ENCODE results near the gene ZFAND3.

ZFAND3 gene

GRCh38 chr6:37785002-37785662 is 34.4 kb upstream of the ZFAND3 start:
- Histone ChIP-seq H3K4me3 (ENCODE audit: low read length) (peak overlapping the region; percentile 77; the same call in 1 of the 2 replicates), H3K9ac (ENCODE audit: low read depth, low read length) (no peak overlapping the region), H3K4me1 (ENCODE audit: insufficient read depth, low read length) (peaks cover 17% of the 10 kb centered on the region; the same call in 1 of the 2 replicates), H3K36me3 (ENCODE audit: insufficient read depth, low read depth, low read length) (no peaks in the 10 kb centered on the region), H3K27ac (ENCODE audit: low read length) (no peak overlapping the region), H3K9me3 (ENCODE audit: insufficient read depth, low read depth, low read length) (no peaks in the 10 kb centered on the region), H3K27me3 (ENCODE audit: insufficient read depth, low read length) (peaks cover 21% of the 10 kb centered on the region)

GRCh38 chr6:37785663-37786270 is 33.8 kb upstream of the ZFAND3 start:
- Histone ChIP-seq H3K9me3 (ENCODE audit: insufficient read depth, low read depth, low read length) (no peaks in the 10 kb centered on the region), H3K36me3 (ENCODE audit: insufficient read depth, low read depth, low read length) (no peaks in the 10 kb centered on the region), H3K27me3 (ENCODE audit: insufficient read depth, low read length) (peaks cover 21% of the 10 kb centered on the region), H3K4me3 (ENCODE audit: low read length) (no peak overlapping the region), H3K27ac (ENCODE audit: low read length) (no peak overlapping the region), H3K9ac (ENCODE audit: low read depth, low read length) (no peak overlapping the region), H3K4me1 (ENCODE audit: insufficient read depth, low read length) (peaks cover 20% of the 10 kb centered on the region; the same call in 1 of the 2 replicates)

- H3K27ac ChIP-seq (ENCODE audit: low read length) = no peak overlapping the region
- no peaks in the 10 kb centered on the region for H3K9me3 ChIP-seq (ENCODE audit: insufficient read depth, low read depth, low read length)
Observed at GRCh38 chr6:37787216-37787615, 32.3 kb upstream of the ZFAND3 start.

GRCh38 chr6:37788259-37788658 is 31.3 kb upstream of the ZFAND3 start:
- Histone ChIP-seq H3K4me1 (ENCODE audit: insufficient read depth, low read length) (peaks cover 19% of the 10 kb centered on the region; the same call in 1 of the 2 replicates), H3K9ac (ENCODE audit: low read depth, low read length) (no peak overlapping the region), H3K4me3 (ENCODE audit: low read length) (no peak overlapping the region)

More at GRCh38 chr6:37787216-37787615, 32.3 kb upstream of the ZFAND3 start:
- Histone ChIP-seq H3K4me1 (ENCODE audit: insufficient read depth, low read length) (peaks cover 23% of the 10 kb centered on the region; the same call in 1 of the 2 replicates), H3K27me3 (ENCODE audit: insufficient read depth, low read length) (peaks cover 21% of the 10 kb centered on the region), H3K4me3 (ENCODE audit: low read length) (no peak overlapping the region), H3K36me3 (ENCODE audit: insufficient read depth, low read depth, low read length) (no peaks in the 10 kb centered on the region), H3K9ac (ENCODE audit: low read depth, low read length) (no peak overlapping the region)

GRCh38 chr6:37791156-37791919 is 28.2 kb upstream of the ZFAND3 start:
- Histone ChIP-seq H3K9ac (ENCODE audit: low read depth, low read length) (no peak overlapping the region), H3K27me3 (ENCODE audit: insufficient read depth, low read length) (no peaks in the 10 kb centered on the region), H3K36me3 (ENCODE audit: insufficient read depth, low read depth, low read length) (no peaks in the 10 kb centered on the region), H3K4me1 (ENCODE audit: insufficient read depth, low read length) (peaks cover 6% of the 10 kb centered on the region; the same call in 1 of the 2 replicates), H3K4me3 (ENCODE audit: low read length) (peak overlapping the region; percentile 4; the same call in 1 of the 2 replicates), H3K27ac (ENCODE audit: low read length) (no peak overlapping the region), H3K9me3 (ENCODE audit: insufficient read depth, low read depth, low read length) (no peaks in the 10 kb centered on the region)

More at GRCh38 chr6:37788259-37788658, 31.3 kb upstream of the ZFAND3 start:
- H3K9me3 ChIP-seq (ENCODE audit: insufficient read depth, low read depth, low read length) = no peaks in the 10 kb centered on the region
- H3K36me3 ChIP-seq (ENCODE audit: insufficient read depth, low read depth, low read length) = no peaks in the 10 kb centered on the region
- no peak overlapping the region for H3K27ac ChIP-seq (ENCODE audit: low read length)
- peaks cover 21% of the 10 kb centered on the region for H3K27me3 ChIP-seq (ENCODE audit: insufficient read depth, low read length)

GRCh38 chr6:37792457-37793033 is 27.0 kb upstream of the ZFAND3 start:
- H3K27me3 ChIP-seq (ENCODE audit: insufficient read depth, low read length) = no peaks in the 10 kb centered on the region
- peaks cover 6% of the 10 kb centered on the region; the same call in 1 of the 2 replicates for H3K4me1 ChIP-seq (ENCODE audit: insufficient read depth, low read length)
- no peak overlapping the region for H3K9ac ChIP-seq (ENCODE audit: low read depth, low read length)
- no peaks in the 10 kb centered on the region for H3K36me3 ChIP-seq (ENCODE audit: insufficient read depth, low read depth, low read length)
- no peak overlapping the region for H3K4me3 ChIP-seq (ENCODE audit: low read length)
- H3K9me3 ChIP-seq (ENCODE audit: insufficient read depth, low read depth, low read length) = no peaks in the 10 kb centered on the region
- H3K27ac ChIP-seq (ENCODE audit: low read length) = no peak overlapping the region

- Histone ChIP-seq H3K4me3 (ENCODE audit: low read length) (no peak overlapping the region), H3K27me3 (ENCODE audit: insufficient read depth, low read length) (no peaks in the 10 kb centered on the region), H3K9me3 (ENCODE audit: insufficient read depth, low read depth, low read length) (no peaks in the 10 kb centered on the region), H3K36me3 (ENCODE audit: insufficient read depth, low read depth, low read length) (no peaks in the 10 kb centered on the region), H3K4me1 (ENCODE audit: insufficient read depth, low read length) (peaks cover 6% of the 10 kb centered on the region; the same call in 1 of the 2 replicates), H3K27ac (ENCODE audit: low read length) (no peak overlapping the region), H3K9ac (ENCODE audit: low read depth, low read length) (no peak overlapping the region)
Observed at GRCh38 chr6:37793067-37793466, 26.5 kb upstream of the ZFAND3 start.

GRCh38 chr6:37794825-37795224 is 24.7 kb upstream of the ZFAND3 start:
- Histone ChIP-seq H3K27ac (ENCODE audit: low read length) (no peak overlapping the region), H3K36me3 (ENCODE audit: insufficient read depth, low read depth, low read length) (no peaks in the 10 kb centered on the region), H3K4me1 (ENCODE audit: insufficient read depth, low read length) (peaks cover 6% of the 10 kb centered on the region; the same call in 1 of the 2 replicates), H3K4me3 (ENCODE audit: low read length) (no peak overlapping the region), H3K9ac (ENCODE audit: low read depth, low read length) (no peak overlapping the region), H3K27me3 (ENCODE audit: insufficient read depth, low read length) (no peaks in the 10 kb centered on the region), H3K9me3 (ENCODE audit: insufficient read depth, low read depth, low read length) (no peaks in the 10 kb centered on the region)

GRCh38 chr6:37798436-37799262 is 20.9 kb upstream of the ZFAND3 start:
- H3K27ac ChIP-seq (ENCODE audit: low read length) = no peak overlapping the region
- H3K4me3 ChIP-seq (ENCODE audit: low read length) = no peak overlapping the region
- H3K9me3 ChIP-seq (ENCODE audit: insufficient read depth, low read depth, low read length) = no peaks in the 10 kb centered on the region
- H3K36me3 ChIP-seq (ENCODE audit: insufficient read depth, low read depth, low read length) = no peaks in the 10 kb centered on the region
- H3K27me3 ChIP-seq (ENCODE audit: insufficient read depth, low read length) = no peaks in the 10 kb centered on the region
- no peaks in the 10 kb centered on the region for H3K4me1 ChIP-seq (ENCODE audit: insufficient read depth, low read length)
- no peak overlapping the region for H3K9ac ChIP-seq (ENCODE audit: low read depth, low read length)

GRCh38 chr6:37799263-37799644 is 20.3 kb upstream of the ZFAND3 start:
- Histone ChIP-seq H3K9ac (ENCODE audit: low read depth, low read length) (no peak overlapping the region), H3K4me3 (ENCODE audit: low read length) (no peak overlapping the region), H3K27me3 (ENCODE audit: insufficient read depth, low read length) (no peaks in the 10 kb centered on the region), H3K4me1 (ENCODE audit: insufficient read depth, low read length) (no peaks in the 10 kb centered on the region), H3K27ac (ENCODE audit: low read length) (no peak overlapping the region), H3K9me3 (ENCODE audit: insufficient read depth, low read depth, low read length) (no peaks in the 10 kb centered on the region), H3K36me3 (ENCODE audit: insufficient read depth, low read depth, low read length) (no peaks in the 10 kb centered on the region)
